H9 (cell line): ENCODE results near the gene PPP3CB. TPM values are rescaled to one million over a fixed set of nuclear protein-coding genes. Genes with fewer than 3 reads are reported as not detected.

ENCODE experiments used
- DNase-seq: peaks from one replicate; pipeline ENCODE4 v3.0.0-alpha.2; 2017
- H2AFZ ChIP-seq: one replicate; pipeline ENCODE4 v1.6.1; 2013; ENCODE audit warnings: mild to moderate bottlenecking, low read length, control low read depth, moderate library complexity
- H2AK5ac ChIP-seq: 2 replicates; pipeline ENCODE4 v1.6.1; 2013; ENCODE audit warnings: low read length, control low read depth, mixed read lengths; ENCODE audit not compliant: insufficient read length
- H2BK120ac ChIP-seq: one replicate; pipeline ENCODE4 v1.6.1; 2013; ENCODE audit warnings: low read depth, mild to moderate bottlenecking, low read length, control low read depth, inconsistent platforms; ENCODE audit not compliant: poor library complexity, severe bottlenecking
- H2BK12ac ChIP-seq: 2 replicates; pipeline ENCODE4 v1.6.1; 2013; ENCODE audit warnings: low read length, control low read depth, mixed read lengths, low read depth; ENCODE audit not compliant: insufficient read length
- H2BK15ac ChIP-seq: 2 replicates; pipeline ENCODE4 v1.6.1; 2013; ENCODE audit warnings: low read depth, low read length, control low read depth
- H2BK20ac ChIP-seq: one replicate; pipeline ENCODE4 v1.6.1; 2013; ENCODE audit warnings: low read depth, mild to moderate bottlenecking, low read length, control low read depth, inconsistent platforms; ENCODE audit not compliant: poor library complexity, severe bottlenecking
- H2BK5ac ChIP-seq: 2 replicates; pipeline ENCODE4 v1.6.1; 2013; ENCODE audit warnings: low read length, control low read depth, mixed read lengths; ENCODE audit not compliant: insufficient read length
- H3K14ac ChIP-seq: 2 replicates; pipeline ENCODE4 v1.6.1; 2013; ENCODE audit warnings: low read length, control low read depth; ENCODE audit not compliant: insufficient read depth
- H3K18ac ChIP-seq: 2 replicates; pipeline ENCODE4 v1.6.1; 2013; ENCODE audit warnings: low read depth, mild to moderate bottlenecking, mixed read lengths, low read length, control low read depth; ENCODE audit not compliant: insufficient read length
- H3K23ac ChIP-seq: 2 replicates; pipeline ENCODE4 v1.6.1; 2013; ENCODE audit warnings: low read length, control low read depth, mixed read lengths, low read depth; ENCODE audit not compliant: insufficient read length
- H3K23me2 ChIP-seq: 2 replicates; pipeline ENCODE4 v1.6.1; 2013; ENCODE audit warnings: low read depth, mild to moderate bottlenecking, mixed read lengths, low read length, control low read depth; ENCODE audit not compliant: insufficient read length, poor library complexity, severe bottlenecking
- H3K27ac ChIP-seq: 2 replicates; pipeline ENCODE4 v1.5.1; 2013; ENCODE audit warnings: low read length, control low read depth, mixed read lengths, low read depth; ENCODE audit not compliant: insufficient read length
- H3K27me3 ChIP-seq: 2 replicates; pipeline ENCODE4 v1.6.1; 2013; ENCODE audit warnings: low read length, control low read depth, inconsistent platforms; ENCODE audit not compliant: insufficient read depth
- H3K4ac ChIP-seq: 2 replicates; pipeline ENCODE4 v1.6.1; 2013; ENCODE audit warnings: low read depth, mild to moderate bottlenecking, control low read depth, inconsistent platforms, low read length, moderate library complexity
- H3K4me1 ChIP-seq: 2 replicates; pipeline ENCODE4 v1.6.1; 2013; ENCODE audit warnings: low read length, control low read depth, inconsistent platforms; ENCODE audit not compliant: insufficient read depth
- H3K4me2 ChIP-seq: 2 replicates; pipeline ENCODE4 v1.6.1; 2013; ENCODE audit warnings: low read length, control low read depth, mixed read lengths; ENCODE audit not compliant: insufficient read length, insufficient read depth
- H3K56ac ChIP-seq: 2 replicates; pipeline ENCODE4 v1.6.1; 2013; ENCODE audit warnings: low read depth, mild to moderate bottlenecking, mixed read lengths, low read length, control low read depth; ENCODE audit not compliant: insufficient read length
- H3K79me1 ChIP-seq: 2 replicates; pipeline ENCODE4 v1.6.1; 2013; ENCODE audit warnings: low read depth, mild to moderate bottlenecking, moderate library complexity, low read length, control low read depth, inconsistent platforms; ENCODE audit not compliant: insufficient read depth, poor library complexity, severe bottlenecking
- H3K79me2 ChIP-seq: 2 replicates; pipeline ENCODE4 v1.6.1; 2013; ENCODE audit warnings: low read length, control low read depth, inconsistent platforms; ENCODE audit not compliant: insufficient read depth
- H3K9ac ChIP-seq: 2 replicates; pipeline ENCODE4 v1.6.1; 2013; ENCODE audit warnings: low read length, control low read depth, mixed read lengths; ENCODE audit not compliant: insufficient read length; ENCODE audit errors: extremely low read depth
- H3K9me3 ChIP-seq: one replicate; pipeline ENCODE4 v1.6.1; 2013; ENCODE audit warnings: low read depth, low read length, inconsistent platforms; ENCODE audit not compliant: control insufficient read depth
- H3T11ph ChIP-seq: one replicate; pipeline ENCODE4 v1.6.1; 2013; ENCODE audit warnings: mild to moderate bottlenecking, low read length, control low read depth, inconsistent platforms
- H4K20me1 ChIP-seq: one replicate; pipeline ENCODE4 v1.6.1; 2013; ENCODE audit not compliant: control insufficient read depth, insufficient read length, insufficient read depth
- H4K5ac ChIP-seq: 2 replicates; pipeline ENCODE4 v1.6.1; 2013; ENCODE audit warnings: low read depth, mild to moderate bottlenecking, mixed read lengths, low read length, control low read depth; ENCODE audit not compliant: insufficient read length
- H4K8ac ChIP-seq: replicated peaks from 2 replicates; pipeline ENCODE4 v1.6.1; 2013; ENCODE audit warnings: low read length, control low read depth, mixed read lengths, low read depth; ENCODE audit not compliant: insufficient read length
- H4K91ac ChIP-seq: 2 replicates; pipeline ENCODE4 v1.6.1; 2013; ENCODE audit warnings: low read depth, mild to moderate bottlenecking, moderate library complexity, mixed read lengths, low read length, control low read depth; ENCODE audit not compliant: insufficient read length
- H3K27ac Mint-ChIP-seq, 3 experiments: 2 replicates in 2 of 3; 3 replicates in 1 of 3; pipeline ENCODE4 v1.8.0; 2020 to 2021; ENCODE audit warnings: mixed read lengths in 3 of 3, mild to moderate bottlenecking in 1 of 3, moderate library complexity in 1 of 3
- H3K27me3 Mint-ChIP-seq: 2 replicates; pipeline ENCODE4 v1.8.0; 2021; ENCODE audit warnings: low read depth, mild to moderate bottlenecking, moderate library complexity, mixed read lengths
- H3K36me3 Mint-ChIP-seq, 3 experiments: 2 replicates in 2 of 3; 3 replicates in 1 of 3; pipeline ENCODE4 v1.8.0; 2020 to 2021; ENCODE audit warnings: low read depth in 3 of 3, mixed read lengths in 3 of 3; ENCODE audit not compliant: insufficient read depth in 1 of 3
- H3K4me1 Mint-ChIP-seq, 2 experiments: 2 replicates each; pipeline ENCODE4 v1.8.0; 2020; ENCODE audit warnings: mixed read lengths in 2 of 2
- H3K4me3 Mint-ChIP-seq, 2 experiments: 2 replicates in 1 of 2; 3 replicates in 1 of 2; pipeline ENCODE4 v1.8.0; 2020 to 2021; ENCODE audit warnings: mild to moderate bottlenecking in 2 of 2, mixed read lengths in 2 of 2, moderate library complexity in 1 of 2
- H3K9me3 Mint-ChIP-seq, 2 experiments: 2 replicates in 1 of 2; 3 replicates in 1 of 2; pipeline ENCODE4 v1.8.0; 2020; ENCODE audit warnings: mild to moderate bottlenecking in 2 of 2, mixed read lengths in 2 of 2, moderate library complexity in 1 of 2
- WGBS: extraction: QIAGEN DNeasy Blood & Tissue Kit; methylation state at CpG from one replicate; pipeline ENCODE4 v1.1.7; 2013; ENCODE audit warnings: missing lambda C conversion rate, low lambda C conversion rate, mixed read lengths; ENCODE audit not compliant: insufficient read length; ENCODE audit errors: extremely low coverage; 5-methylcytosine and 5-hydroxymethylcytosine counted together
- total RNA-seq: library from RNA; stranded (reverse); gene quantifications from 2 replicates; pipeline ENCODE4 v1.2.1, GENCODE V29; 2021
- TF ChIP-seq, protein P1 (sequence below): fragments of 200-600 bp; sonication (generic); conservative IDR thresholded peaks from 3 replicates; pipeline ENCODE4 v1.8.0; 2021; ENCODE audit warnings: antibody characterized with exemption, mild to moderate bottlenecking

PPP3CB gene
- total RNA-seq, 1 experiment from 2014 or later = 37.3 TPM

DNA sequence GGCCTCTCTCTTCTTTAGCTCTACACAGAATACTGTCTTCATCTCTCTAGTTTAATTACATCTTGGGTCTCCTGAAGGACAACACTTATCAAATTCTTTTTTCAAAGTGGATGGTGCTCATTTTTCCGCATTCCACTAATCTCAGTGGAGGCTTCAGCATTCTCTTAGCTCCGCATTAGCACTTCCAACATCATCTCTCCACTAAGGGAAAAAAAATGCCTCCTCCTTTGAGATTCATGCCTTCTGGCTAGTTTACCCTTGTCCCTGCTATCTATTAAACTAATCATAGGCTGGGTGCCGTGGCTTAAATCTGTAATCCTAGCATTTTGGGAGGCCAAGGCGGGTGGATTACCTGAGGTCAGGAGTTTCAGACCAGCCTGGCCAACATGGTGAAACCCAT lies 9.2 kb downstream of the PPP3CB start:
- H3K56ac ChIP-seq = no peak overlapping the region
- no peaks in the 10 kb centered on the region for H3K27me3 ChIP-seq
- H4K20me1 ChIP-seq = no peaks in the 10 kb centered on the region
- H3K23me2 ChIP-seq = no peaks in the 10 kb centered on the region
- H3K18ac ChIP-seq = no peak overlapping the region
- peaks cover 3% of the 10 kb centered on the region; the same call in 1 of the 2 replicates for H3K79me2 ChIP-seq
- TF ChIP-seq, protein P1, sequence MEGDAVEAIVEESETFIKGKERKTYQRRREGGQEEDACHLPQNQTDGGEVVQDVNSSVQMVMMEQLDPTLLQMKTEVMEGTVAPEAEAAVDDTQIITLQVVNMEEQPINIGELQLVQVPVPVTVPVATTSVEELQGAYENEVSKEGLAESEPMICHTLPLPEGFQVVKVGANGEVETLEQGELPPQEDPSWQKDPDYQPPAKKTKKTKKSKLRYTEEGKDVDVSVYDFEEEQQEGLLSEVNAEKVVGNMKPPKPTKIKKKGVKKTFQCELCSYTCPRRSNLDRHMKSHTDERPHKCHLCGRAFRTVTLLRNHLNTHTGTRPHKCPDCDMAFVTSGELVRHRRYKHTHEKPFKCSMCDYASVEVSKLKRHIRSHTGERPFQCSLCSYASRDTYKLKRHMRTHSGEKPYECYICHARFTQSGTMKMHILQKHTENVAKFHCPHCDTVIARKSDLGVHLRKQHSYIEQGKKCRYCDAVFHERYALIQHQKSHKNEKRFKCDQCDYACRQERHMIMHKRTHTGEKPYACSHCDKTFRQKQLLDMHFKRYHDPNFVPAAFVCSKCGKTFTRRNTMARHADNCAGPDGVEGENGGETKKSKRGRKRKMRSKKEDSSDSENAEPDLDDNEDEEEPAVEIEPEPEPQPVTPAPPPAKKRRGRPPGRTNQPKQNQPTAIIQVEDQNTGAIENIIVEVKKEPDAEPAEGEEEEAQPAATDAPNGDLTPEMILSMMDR = no peak
- no peak overlapping the region for H4K5ac ChIP-seq
- H3K27ac ChIP-seq = no peak overlapping the region
- H2AFZ ChIP-seq = no peak overlapping the region
- peaks cover 4 to 31% (median 10%) of the 10 kb centered on the region in 3 experiments; a peak in 6 of 7 replicates for H3K36me3 Mint-ChIP-seq
- H2BK12ac ChIP-seq = no peak overlapping the region
- H3K9me3 Mint-ChIP-seq = no peaks in the 10 kb centered on the region
- no CpG with 5 or more reads among the region's 4 CpGs for WGBS
- H2AK5ac ChIP-seq = no peak overlapping the region
- no peak overlapping the region for H3K9ac ChIP-seq
- no peak overlapping the region for H2BK120ac ChIP-seq
- no peak overlapping the region for H4K91ac ChIP-seq
- H3K9me3 ChIP-seq = no peaks in the 10 kb centered on the region
- no peak overlapping the region for H2BK20ac ChIP-seq
- H3K23ac ChIP-seq = no peak overlapping the region
- peaks cover 2% of the 10 kb centered on the region for H3K79me1 ChIP-seq
- no peak overlapping the region for H3K14ac ChIP-seq
- no peak overlapping the region; a peak in 2 of 7 replicates for H3K27ac Mint-ChIP-seq
- H3T11ph ChIP-seq = no peak overlapping the region
- no peak overlapping the region for H3K4ac ChIP-seq
- H2BK15ac ChIP-seq = no peak overlapping the region
- H3K4me1 ChIP-seq = no peaks in the 10 kb centered on the region
- H3K4me1 Mint-ChIP-seq = no peaks in the 10 kb centered on the region
- no peak overlapping the region for H4K8ac ChIP-seq
- DNase-seq = no peak
- H3K27me3 Mint-ChIP-seq = no peaks in the 10 kb centered on the region
- H2BK5ac ChIP-seq = no peak overlapping the region
- H3K4me2 ChIP-seq = no peak overlapping the region
- H3K4me3 Mint-ChIP-seq = no peak overlapping the region
